HT-29 (cell line): Measurements from ENCODE around the gene SLC28A1. TPM values are rescaled to one million over a fixed set of nuclear protein-coding genes. Genes with fewer than 3 reads are reported as not detected.
"Not testable (repeated sequence)": the region's sequence is repeated elsewhere in the genome, so short reads cannot be mapped to it uniquely, and the experiment has no call there.

Experiments
- DNase-seq: peaks from one replicate; pipeline ENCODE4 v3.0.0-alpha.2; 2015; ENCODE audit warnings: low spot score
- total RNA-seq: library from RNA; depleted of rRNA; stranded (reverse); fragments of >200 nt; shearing (Covaris generic); gene quantifications from 2 replicates; pipeline ENCODE4 v1.2.3, GENCODE V29; 2014

SLC28A1 gene
- total RNA-seq, 1 experiment from 2014 or later: 0.13 TPM

GRCh38 chr15:84861781-84862180 is 22.7 kb upstream of the SLC28A1 start:
- DNase-seq: no peak

- DNase-seq: no peak
Observed at GRCh38 chr15:84862214-84862975, 22.1 kb upstream of the SLC28A1 start.

- no peak for DNase-seq
Observed at GRCh38 chr15:84863565-84864443, 20.7 kb upstream of the SLC28A1 start.

- DNase-seq: no peak
Observed at GRCh38 chr15:84864444-84864795, 20.0 kb upstream of the SLC28A1 start.

GRCh38 chr15:84865074-84865569 is 19.3 kb upstream of the SLC28A1 start:
- no peak for DNase-seq

GRCh38 chr15:84868037-84868880 is 16.2 kb upstream of the SLC28A1 start:
- no peak for DNase-seq

GRCh38 chr15:84869510-84869909 is 15.0 kb upstream of the SLC28A1 start:
- no peak for DNase-seq

- DNase-seq: no peak
Observed at GRCh38 chr15:84871428-84871985, 13.0 kb upstream of the SLC28A1 start.

GRCh38 chr15:84872009-84872910 is 12.2 kb upstream of the SLC28A1 start:
- no peak for DNase-seq

GRCh38 chr15:84873997-84874396 is 10.5 kb upstream of the SLC28A1 start:
- no peak for DNase-seq

- no peak for DNase-seq
Observed at GRCh38 chr15:84874981-84875699, 9.3 kb upstream of the SLC28A1 start.

GRCh38 chr15:84876269-84876668 is 8.2 kb upstream of the SLC28A1 start:
- no peak for DNase-seq

GRCh38 chr15:84877701-84878100 is 6.8 kb upstream of the SLC28A1 start:
- not testable (repeated sequence) for DNase-seq

GRCh38 chr15:84878504-84878903 is 6.0 kb upstream of the SLC28A1 start:
- peak; percentile 90 for DNase-seq

- no peak for DNase-seq
Observed at GRCh38 chr15:84879088-84879780, 5.2 kb upstream of the SLC28A1 start.

GRCh38 chr15:84880007-84880406 is 4.5 kb upstream of the SLC28A1 start:
- no peak for DNase-seq

- DNase-seq: no peak
Observed at GRCh38 chr15:84880822-84881519, 3.5 kb upstream of the SLC28A1 start.

GRCh38 chr15:84881520-84881830 is 3.0 kb upstream of the SLC28A1 start:
- no peak for DNase-seq

GRCh38 chr15:84883466-84883865 is 996 bp upstream of the SLC28A1 start:
- DNase-seq: no peak
